Renal cortical epithelial cell (primary cell): Measurements from ENCODE around the gene DSC2. TPM values are rescaled to one million over a fixed set of nuclear protein-coding genes. Genes with fewer than 3 reads are reported as not detected.

Experiments used
- DNase-seq: peaks from one replicate; pipeline ENCODE4 v3.0.0-alpha.2; 2011; ENCODE audit warnings: low read depth
- total RNA-seq: library from RNA; depleted of rRNA; stranded (reverse); fragments of >200 nt; gene quantifications from 2 replicates; pipeline ENCODE4 v1.2.3, GENCODE V29; 2014

Gene DSC2
- total RNA-seq, 1 donor from 2014 or later: 25.7 TPM

DNA sequence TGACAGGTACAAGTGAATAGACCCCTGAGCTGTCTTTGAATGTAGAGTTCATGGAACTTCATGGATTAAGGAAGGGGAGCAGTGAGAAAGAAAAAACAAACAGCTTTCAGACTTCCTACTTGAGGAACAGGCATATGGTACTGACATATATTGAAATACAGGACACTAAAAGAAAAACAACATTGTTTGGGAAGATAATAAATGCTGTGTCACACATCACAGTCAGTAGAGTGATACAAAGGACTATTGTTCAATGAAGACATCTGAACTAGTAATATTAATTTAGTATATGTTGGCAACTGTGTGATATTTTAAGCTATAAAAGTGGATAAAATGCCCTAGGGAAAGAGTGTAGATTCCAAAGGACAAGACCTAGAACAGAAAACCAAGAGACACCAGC lies 3.3 kb downstream of the DSC2 start:
- DNase-seq: no peak

DNA sequence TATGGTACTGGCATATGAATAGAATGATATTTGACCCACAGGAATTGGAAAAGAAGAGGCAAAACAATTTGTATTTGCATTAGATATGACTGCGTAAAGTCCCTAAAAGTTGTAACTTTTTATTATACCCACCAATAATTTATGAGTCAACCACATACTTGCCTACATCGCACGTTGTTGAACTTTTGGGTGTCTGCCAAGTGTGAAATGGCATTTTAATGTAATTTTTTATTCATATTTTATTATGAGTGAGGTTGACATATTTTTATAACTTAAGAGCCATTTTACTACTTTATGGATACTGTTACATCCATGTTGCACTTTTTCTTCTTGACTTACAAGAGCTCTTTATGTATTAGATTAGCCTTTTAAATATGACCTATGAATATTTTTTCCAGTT lies 4.6 kb downstream of the DSC2 start:
- DNase-seq: no peak

DNA sequence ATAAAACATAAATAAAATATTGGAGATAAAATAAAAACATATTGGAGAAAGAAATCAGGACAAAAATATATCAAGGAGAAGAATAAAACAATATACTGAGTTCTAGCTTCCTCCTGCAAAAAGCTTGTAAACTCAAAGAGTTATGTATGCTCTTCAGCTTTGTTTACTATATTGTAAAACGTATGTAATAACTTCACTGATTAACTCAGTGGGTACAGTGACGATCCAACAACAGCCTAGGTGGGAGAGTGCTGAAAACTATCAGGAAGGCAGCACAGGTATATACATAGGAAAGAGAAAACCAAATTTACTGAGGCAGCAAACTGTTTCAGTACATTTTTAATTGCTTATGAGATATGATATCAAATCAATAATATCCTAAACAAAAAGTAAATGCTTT lies 8.3 kb downstream of the DSC2 start:
- no peak for DNase-seq

DNA sequence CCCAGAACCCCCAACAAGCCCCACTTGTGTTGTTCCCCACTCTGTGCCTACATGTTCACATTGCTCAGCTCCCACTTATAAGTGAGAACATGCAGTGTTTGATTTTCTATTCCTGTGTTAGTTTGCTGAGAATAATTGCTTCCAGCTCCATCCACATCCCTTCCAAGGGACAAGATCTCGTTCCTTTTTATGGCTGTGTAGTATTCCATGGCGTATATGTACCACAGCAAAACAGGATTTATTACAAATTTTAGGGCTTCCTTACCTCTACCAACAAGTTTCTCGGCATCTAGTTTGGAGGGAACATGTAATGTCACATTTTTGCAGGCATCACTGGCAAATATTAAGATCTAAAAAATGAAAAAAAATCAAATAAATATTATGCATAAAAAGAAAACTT lies 8.9 kb downstream of the DSC2 start:
- no peak for DNase-seq

DNA sequence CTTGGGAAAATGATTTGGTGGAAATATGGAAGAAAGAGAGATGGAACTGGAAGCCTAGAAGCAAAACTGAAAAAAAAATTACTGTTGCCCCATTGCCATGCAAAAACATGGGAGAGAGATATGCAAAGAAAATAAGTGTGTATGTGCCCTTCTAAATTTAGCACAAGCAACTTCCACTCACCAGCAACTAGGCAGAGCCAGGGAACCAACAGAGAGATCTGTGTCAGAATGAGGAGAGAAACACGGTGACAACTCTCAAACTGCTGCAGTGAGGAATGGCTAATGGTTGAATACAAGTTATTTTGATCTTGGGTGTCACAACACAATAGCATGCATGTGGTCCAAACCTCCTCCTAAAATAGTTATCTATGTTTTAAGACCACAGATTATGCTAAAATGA lies 10.9 kb downstream of the DSC2 start:
- DNase-seq: no peak

DNA sequence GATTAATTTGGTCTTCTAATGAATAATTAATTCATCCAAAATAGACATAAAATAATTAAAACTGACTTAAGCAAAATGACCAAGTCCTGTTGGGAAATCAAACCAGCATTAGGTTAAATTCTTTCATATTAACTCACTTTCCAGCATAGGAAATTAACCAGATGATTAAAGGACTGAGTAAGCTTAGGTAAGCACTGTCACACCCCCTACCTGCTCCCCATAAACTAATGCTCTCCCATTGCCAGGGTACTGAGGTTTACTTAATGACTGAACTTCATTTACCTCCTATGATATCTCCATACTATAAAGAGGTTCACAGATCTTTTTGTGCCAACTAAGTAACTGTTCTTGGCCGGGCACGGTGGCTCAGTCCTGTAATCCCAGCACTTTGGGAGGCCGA lies 13.7 kb downstream of the DSC2 start:
- DNase-seq: no peak

DNA sequence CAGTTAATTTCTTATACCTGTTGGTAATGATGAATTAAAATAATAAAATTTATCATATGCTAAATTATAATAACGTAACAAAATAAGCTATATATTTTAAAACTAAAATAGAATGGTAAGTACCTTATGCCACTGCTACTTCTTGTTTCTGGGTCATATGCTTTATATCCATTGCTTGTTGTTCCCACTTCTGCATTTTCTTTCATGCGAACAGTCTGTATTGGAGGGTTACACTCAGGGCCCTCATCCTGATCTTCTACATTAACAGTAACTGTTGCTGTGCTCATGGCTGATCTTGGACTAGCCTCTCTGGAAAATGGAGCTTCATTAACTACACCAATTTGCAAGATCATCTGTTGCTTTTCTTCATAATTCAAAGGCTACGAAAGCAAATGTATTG lies 22.2 kb downstream of the DSC2 start:
- DNase-seq: no peak

DNA sequence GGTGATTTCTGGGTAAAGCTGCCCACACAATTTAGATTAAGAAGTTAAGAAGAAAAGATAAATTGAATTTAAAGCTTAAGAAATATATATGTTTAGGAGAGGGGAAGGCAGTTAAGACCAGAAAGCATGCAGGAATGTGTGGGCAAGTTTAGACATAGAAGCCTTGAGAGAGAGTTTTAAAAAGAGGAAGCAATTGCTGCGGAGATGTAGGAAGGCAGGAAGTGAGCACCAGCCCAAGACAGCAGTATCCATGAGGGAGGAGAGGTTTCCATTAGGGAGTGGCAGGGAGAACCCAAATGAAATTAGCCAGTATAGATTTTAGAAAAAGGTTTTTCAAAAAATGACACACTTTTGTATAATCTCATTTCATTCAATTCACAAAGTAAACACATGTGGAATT lies 24.3 kb downstream of the DSC2 start:
- no peak for DNase-seq

DNA sequence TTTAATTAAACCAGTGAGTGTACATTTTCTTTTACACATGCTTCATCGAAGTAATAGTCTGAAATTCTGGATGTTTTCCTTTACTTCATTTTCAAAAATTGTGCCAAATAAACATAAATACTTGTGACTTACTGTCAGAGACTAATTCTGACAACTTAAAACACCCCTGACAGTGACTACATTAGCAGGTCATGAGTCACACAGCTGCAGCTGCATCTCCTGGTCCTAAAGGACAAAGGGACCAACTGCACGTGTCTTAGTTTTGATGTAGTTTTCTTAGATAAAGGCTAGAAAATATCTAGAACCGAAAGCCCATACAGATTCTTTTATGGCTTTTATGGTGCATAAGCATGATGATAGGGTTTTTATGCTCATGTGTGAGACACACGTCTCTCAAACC lies 30.0 kb downstream of the DSC2 start:
- no peak for DNase-seq

DNA sequence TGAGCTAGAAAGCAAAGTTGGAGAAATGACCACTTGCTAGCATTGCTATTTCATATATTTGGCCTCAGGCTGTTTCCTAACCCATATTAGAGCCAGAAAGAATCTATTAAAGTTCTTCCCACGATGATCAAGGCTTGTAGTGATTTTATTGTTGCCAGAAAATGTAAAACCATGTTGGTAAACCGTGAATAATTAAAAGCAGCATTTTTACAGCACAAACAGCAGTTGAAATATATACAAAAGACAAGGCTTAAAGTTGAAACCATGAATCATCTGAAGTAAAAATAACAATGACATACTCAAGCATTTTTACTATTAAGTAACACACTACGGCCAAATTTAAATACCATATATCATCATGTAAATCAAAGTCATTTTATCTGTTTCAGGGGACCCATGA lies 32.0 kb downstream of the DSC2 start:
- DNase-seq: no peak

DNA sequence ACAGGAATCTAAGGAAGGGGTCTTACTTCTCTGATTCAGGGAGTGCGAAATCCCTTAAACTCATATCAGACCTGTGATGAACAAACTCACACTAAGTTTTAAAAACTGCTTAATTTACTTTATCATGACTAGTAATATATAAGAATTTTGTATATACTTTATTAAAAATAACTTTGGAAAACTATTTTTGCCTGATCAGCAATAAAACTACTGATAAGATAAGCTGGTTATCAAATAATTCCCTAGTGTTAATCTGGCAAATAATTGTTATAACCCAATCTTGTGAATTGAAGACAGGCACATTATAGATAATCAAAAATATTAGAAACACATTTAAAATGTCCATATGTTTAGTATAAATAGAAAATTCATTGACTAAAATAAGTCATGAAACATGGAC lies 36.0 kb downstream of the DSC2 start:
- no peak for DNase-seq

DNA sequence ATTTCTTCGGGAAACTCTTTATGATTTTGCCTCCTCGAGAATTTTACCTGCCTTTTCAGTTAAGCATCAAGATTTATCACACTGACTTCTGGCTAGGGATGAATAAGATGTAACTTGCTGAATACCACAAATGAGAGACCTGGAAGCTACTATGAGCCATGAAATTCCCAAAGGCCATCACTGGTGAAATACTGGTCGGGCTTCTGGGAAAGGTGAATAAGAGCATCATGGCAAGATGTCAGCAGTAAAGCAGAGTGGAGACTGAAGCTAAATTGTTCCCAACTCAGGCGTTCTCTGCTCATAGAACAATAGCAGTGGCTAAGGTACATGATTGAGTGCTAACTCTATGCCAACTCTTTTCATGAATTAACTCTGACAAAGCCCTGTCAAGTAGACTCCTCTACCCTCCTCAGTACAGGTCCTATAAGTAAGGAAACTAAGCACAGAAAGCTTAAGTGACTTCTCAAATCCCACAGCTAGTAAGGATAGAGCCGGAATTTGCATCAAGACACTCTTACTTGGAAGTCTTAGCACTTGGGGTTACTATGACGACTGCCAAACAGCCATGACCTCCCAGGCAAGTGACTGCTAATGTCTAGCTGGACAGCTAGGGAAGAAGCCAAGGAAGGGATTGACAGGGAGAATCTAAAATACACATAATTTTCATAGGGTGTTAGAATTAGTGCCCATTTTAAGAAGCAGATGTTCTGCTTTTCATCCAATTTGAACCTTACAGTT lies 37.0 kb downstream of the DSC2 start:
- DNase-seq: peak; percentile 22

DNA sequence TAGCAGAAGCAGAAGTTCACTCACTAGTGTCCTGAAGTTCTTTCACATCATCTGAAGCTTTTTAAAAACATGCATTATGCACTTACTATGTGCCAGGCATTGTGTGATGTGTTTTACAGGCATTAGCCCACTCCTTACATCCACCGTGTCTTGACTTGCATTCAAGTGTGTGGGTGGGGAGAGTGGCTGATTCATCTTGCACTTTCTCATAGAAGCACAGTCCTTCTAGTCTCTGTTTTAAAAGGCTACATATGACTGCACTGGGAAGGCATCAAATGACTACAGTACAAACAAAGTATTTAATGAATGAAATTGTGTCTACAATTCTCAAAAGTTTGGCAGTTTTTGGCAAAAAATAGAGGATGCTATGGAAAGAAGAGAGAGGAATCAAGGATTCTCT lies 38.1 kb downstream of the DSC2 start:
- DNase-seq: peak; percentile 35

DNA sequence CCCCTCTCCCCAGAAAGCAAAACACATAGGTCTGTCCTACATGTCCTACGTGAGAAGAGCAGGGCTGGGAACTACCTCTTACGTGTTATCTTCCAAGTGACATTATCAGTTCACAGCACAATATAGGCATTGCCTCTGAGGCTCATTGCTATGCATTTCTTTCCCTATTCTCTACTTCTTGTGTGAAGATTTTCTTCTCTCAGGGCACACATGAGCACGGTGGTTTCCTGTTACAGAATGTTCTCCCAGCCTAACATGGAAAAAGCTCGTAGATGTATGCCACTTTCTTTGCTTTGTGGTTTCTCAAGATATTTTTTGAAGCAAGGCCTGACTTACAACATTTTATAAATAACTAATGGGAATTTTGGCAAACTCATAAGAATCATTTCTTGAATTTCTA lies 40.3 kb downstream of the DSC2 start:
- no peak for DNase-seq

DNA sequence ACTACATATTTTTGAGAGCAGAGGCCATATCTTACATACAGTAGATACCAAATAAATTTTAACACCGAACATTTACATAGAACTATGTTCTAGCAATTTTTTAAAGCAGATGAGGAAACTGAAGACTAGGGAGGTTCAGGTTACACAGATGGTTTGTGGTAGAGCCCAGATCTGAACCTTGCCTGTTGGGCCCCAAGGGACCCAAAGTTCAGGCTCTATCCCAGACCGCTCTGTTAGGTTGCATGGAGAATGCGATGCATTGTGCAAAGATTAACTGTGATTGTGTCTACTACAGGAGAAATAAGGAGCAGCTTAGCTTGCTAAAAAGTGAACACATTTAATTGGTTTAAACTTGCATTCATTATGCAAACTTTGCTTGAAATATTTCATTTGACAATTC lies 43.3 kb downstream of the DSC2 start:
- no peak for DNase-seq

DNA sequence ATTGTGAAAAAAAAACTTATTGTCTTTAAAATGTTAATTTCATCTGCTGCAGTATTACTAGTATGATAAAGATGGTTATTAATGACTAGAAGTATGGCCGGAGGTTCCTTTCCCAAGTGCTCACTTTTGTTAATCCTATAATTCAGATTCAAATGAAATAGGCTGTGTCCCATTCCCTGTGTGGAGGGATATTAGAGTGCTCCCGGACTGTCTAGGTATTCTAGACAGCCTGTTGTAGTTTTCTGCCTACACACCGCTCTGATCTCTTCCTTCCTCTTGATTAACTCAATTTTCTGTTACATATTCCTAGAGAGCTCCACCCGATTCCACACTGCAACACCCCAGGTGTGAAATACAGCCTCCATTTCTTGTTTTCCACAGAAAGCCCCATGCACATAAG lies 44.3 kb downstream of the DSC2 start:
- DNase-seq: no peak

DNA sequence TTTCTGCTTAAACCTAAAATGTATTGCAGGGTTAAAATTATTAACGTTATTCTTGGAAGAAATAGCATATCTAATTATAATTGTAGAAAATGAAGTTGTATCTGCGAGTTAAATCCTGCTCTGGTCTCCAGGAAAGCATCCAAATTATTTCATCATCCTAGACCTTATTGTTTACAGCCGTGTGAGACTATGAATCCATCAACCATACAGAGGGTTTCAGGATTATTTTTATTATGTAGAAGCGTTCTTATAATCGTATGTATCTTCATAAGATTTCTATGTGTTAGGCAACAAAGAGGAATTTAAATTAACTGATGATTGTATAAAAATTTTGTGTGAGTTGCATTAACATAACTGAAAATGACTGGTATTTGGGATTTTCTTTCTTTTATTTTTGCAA lies 45.2 kb downstream of the DSC2 start:
- DNase-seq: no peak

DNA sequence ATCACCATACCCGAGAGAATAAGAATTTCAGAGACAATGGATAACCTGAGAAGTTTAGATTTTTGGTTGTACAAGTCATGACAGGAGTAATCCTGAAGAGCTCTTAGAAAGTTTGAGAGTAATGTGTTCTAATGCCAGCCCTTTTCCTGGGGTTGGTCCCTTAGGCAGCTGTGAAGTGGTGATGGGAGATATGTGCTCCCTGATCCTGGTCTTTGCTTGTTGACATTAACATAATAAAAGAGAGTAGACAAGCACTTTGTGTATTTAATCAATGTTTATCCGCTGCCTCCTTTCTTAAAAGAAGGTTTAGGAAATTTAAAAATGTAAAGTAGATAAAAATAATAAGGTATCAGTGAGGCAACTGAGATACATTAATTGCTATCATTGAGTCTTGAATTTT lies 45.9 kb downstream of the DSC2 start:
- no peak for DNase-seq

DNA sequence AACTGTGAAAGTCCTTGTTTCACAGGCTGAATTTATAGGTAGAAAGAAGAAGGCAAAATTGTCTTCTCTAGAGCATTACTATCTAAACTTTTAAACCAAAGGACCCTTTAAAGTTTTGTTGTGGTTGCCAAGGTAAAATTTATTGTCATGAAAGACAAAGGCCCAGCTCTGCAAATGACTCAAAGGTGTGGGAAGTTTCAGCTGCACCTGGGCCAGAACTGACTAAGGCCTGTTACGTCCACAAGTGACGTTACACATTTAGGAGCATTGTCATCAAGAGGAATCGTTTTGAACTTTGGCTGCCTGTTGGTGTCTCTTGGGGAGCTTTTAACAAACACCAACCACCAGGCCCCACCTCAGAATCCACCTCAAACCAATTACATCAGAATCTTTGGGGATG lies 51.6 kb downstream of the DSC2 start:
- DNase-seq: no peak

DNA sequence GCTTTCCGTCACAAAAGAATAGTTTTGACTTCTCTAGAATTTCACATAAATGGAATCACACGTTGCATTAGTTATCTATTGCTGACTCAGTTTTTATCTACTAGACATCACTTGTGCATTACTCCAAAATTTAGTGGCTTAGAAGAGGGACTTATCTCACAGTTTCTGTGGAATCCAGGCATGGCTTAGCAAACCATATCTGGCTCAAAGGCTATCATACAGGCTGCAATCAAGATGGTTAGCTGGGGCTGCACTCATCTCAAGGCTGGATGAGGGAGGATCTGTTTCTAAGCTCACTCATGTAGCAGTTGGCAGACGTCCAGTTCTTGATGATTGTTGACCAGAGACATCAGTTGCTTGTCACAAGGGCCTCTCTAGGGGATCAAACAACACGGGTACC lies 53.0 kb downstream of the DSC2 start:
- no peak for DNase-seq

DNA sequence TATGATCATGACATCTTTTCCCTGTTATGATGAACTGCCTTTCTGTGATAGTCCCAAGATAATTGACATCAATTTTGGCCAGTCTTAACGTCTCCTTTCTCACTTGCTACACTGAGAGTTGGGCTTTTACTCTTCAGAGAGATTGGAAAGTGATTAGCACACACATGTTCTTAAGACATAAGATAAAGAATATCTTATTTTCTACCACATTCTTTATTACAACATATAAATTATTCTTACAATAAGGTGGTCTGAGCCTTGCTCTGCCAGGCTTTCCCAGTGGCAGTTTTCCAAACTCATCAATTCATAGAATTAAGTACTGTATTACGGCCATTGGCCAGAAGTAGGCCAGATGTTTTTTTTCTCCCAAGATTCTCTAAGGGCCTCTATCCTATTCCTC lies 54.0 kb downstream of the DSC2 start:
- no peak for DNase-seq

DNA sequence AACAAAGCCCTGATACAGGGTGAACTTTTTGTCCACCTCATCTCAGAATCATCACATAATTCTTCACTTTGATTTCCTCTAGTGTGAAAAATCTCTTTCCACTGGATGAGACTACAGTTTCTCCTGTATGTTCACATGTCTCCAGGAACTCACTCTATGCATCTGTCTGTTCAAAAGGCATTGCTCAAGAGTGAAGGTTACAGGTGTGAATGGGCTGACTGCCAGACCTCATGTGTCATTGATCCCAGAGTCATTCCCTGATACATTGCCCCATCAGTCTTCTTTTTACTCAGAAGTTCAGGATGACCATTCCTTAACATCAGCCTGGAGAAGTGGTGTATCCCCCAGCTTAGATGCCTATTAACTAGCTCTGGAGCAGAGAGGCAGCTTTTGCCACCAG lies 55.3 kb downstream of the DSC2 start:
- no peak for DNase-seq

DNA sequence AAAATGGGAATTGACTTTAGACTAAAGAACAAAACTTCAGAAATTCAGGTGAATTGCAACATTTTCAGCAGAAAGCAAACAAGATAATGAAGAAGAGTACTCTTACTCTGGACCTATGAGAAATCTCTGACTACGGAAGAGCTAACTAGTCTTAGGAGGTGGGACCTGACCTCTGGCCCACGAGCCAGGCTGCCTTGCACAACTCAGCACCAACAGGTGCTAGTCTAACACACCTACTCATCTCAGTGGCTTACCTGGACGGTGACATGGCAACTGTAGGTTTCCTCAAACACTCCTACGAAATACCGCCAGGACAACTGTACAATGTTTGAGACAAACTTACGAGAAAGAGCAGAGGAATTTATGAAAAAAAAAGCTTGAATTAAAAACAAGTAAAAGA lies 56.6 kb downstream of the DSC2 start:
- DNase-seq: no peak

DNA sequence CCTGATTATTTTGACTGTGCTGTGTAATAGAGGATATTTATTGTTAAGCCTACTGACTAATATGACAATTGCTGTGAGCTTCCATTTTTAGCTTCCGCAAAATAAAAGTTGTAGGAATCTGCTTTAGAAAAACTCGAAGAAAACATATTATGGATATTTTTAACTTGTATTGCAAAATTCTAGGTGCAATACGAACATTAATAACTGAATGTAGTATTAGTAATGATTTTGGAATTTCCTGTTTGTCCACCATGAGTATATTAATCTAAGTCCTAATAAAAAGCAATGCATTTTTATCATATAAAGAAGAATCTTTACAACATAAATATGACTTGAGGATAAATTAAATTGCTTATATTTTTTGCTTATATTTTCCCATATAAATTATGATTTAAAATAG lies 57.3 kb downstream of the DSC2 start:
- no peak for DNase-seq

DNA sequence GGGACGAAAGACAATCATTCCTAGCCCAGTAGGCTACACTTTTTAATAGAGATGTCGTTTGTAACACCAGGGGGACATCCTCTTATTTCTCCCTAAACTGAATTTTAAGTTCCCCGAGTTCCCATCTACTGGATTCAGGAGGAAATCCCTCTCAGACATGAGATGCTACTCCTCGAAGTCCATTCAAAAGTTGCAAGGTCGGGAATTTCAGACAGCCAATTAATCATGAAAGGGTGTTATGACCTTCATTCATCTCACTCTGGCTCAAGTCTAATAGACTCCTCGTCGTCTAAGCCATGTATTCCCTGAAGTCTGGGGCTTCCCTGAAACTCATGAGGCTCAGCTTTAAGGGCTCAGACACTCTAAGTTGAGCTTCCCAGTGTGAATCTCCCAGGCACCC lies 58.5 kb downstream of the DSC2 start:
- DNase-seq: no peak
